Measurements from ENCODE around the gene GABBR1. TPM values are rescaled to one million over a fixed set of nuclear protein-coding genes. Genes with fewer than 3 reads are reported as not detected.

Gene GABBR1
- total RNA-seq, 1 experiment from 2014 or later, result 146 TPM

GRCh38 chr6:29610540-29610939, 22.4 kb downstream of the GABBR1 start:
- no peaks in the 10 kb centered on the region for H4K20me1 ChIP-seq (ENCODE audit: control insufficient read depth, insufficient read depth, insufficient read length)
- H3K79me2 ChIP-seq (ENCODE audit: insufficient read depth, low read length), result no peaks in the 10 kb centered on the region
- H3T11ph ChIP-seq (ENCODE audit: low read length), result no peak overlapping the region

More at GRCh38 chr6:29610540-29610939, 22.4 kb downstream of the GABBR1 start:
- H3K4me2 ChIP-seq (ENCODE audit: insufficient read depth, insufficient read length, low read length), result no peak overlapping the region
- H3K9ac ChIP-seq (ENCODE audit: extremely low read depth, insufficient read length, low read length), result no peak overlapping the region
- no peak overlapping the region for H3K18ac ChIP-seq (ENCODE audit: insufficient read length, low read depth, low read length)
- H2BK12ac ChIP-seq (ENCODE audit: insufficient read length, low read depth, low read length), result no peak overlapping the region
- H4K5ac ChIP-seq (ENCODE audit: insufficient read length, low read depth, low read length), result no peak overlapping the region
- H3K9me3 ChIP-seq (ENCODE audit: control insufficient read depth, low read depth, low read length), result no peaks in the 10 kb centered on the region
- no peaks in the 10 kb centered on the region for H3K9me3 Mint-ChIP-seq
- TF ChIP-seq, protein P1, sequence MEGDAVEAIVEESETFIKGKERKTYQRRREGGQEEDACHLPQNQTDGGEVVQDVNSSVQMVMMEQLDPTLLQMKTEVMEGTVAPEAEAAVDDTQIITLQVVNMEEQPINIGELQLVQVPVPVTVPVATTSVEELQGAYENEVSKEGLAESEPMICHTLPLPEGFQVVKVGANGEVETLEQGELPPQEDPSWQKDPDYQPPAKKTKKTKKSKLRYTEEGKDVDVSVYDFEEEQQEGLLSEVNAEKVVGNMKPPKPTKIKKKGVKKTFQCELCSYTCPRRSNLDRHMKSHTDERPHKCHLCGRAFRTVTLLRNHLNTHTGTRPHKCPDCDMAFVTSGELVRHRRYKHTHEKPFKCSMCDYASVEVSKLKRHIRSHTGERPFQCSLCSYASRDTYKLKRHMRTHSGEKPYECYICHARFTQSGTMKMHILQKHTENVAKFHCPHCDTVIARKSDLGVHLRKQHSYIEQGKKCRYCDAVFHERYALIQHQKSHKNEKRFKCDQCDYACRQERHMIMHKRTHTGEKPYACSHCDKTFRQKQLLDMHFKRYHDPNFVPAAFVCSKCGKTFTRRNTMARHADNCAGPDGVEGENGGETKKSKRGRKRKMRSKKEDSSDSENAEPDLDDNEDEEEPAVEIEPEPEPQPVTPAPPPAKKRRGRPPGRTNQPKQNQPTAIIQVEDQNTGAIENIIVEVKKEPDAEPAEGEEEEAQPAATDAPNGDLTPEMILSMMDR (conservative IDR thresholded peaks at IDR 0.05), result no peak
- H2AFZ ChIP-seq (ENCODE audit: low read length), result no peak overlapping the region
- H3K56ac ChIP-seq (ENCODE audit: insufficient read length, low read depth, low read length), result no peak overlapping the region
- no peak overlapping the region for H2BK120ac ChIP-seq (ENCODE audit: low read depth, low read length, poor library complexity, severe bottlenecking)
- H3K36me3 Mint-ChIP-seq (ENCODE audit: insufficient read depth in 1 of 3, low read depth in 3 of 3), result peaks cover 74 to 97% (median 89%) of the 10 kb centered on the region in 3 experiments; a peak in 6 of 7 replicates
- H3K27ac Mint-ChIP-seq, result 0 out of 7 replicates have a peak overlapping the region, but pooled peaks of 1 of the 3 experiments have one; percentile 5
- no peak overlapping the region for H2AK5ac ChIP-seq (ENCODE audit: insufficient read length, low read length)
- H2BK20ac ChIP-seq (ENCODE audit: low read depth, low read length, poor library complexity, severe bottlenecking), result no peak overlapping the region
- H3K27me3 Mint-ChIP-seq (ENCODE audit: low read depth), result peaks cover 2% of the 10 kb centered on the region; the same call in 1 of the 2 replicates
- H3K23ac ChIP-seq (ENCODE audit: insufficient read length, low read depth, low read length), result no peak overlapping the region
- H3K27me3 ChIP-seq (ENCODE audit: insufficient read depth, low read length), result no peaks in the 10 kb centered on the region
- H3K4me1 ChIP-seq (ENCODE audit: insufficient read depth, low read length), result no peaks in the 10 kb centered on the region
- H3K4me3 Mint-ChIP-seq, result no peak overlapping the region
- H3K14ac ChIP-seq (ENCODE audit: insufficient read depth, low read length), result no peak overlapping the region
- H3K4me1 Mint-ChIP-seq, result no peaks in the 10 kb centered on the region; a peak in 1 of 4 replicates
- no peaks in the 10 kb centered on the region for H3K23me2 ChIP-seq (ENCODE audit: insufficient read length, low read depth, low read length, poor library complexity, severe bottlenecking)
- DNase-seq, result no peak
- H2BK5ac ChIP-seq (ENCODE audit: insufficient read length, low read length), result no peak overlapping the region
- no CpG with 5 or more reads among the region's 4 CpGs for WGBS (ENCODE audit: extremely low coverage, insufficient read length, low lambda C conversion rate)
- no peak overlapping the region for H2BK15ac ChIP-seq (ENCODE audit: low read depth, low read length)
- no peak overlapping the region for H4K91ac ChIP-seq (ENCODE audit: insufficient read length, low read depth, low read length)
- no peak overlapping the region for H3K4ac ChIP-seq (ENCODE audit: low read depth, low read length)
- H3K27ac ChIP-seq (ENCODE audit: insufficient read length, low read depth, low read length), result no peak overlapping the region
- no peaks in the 10 kb centered on the region for H3K79me1 ChIP-seq (ENCODE audit: insufficient read depth, low read depth, low read length, poor library complexity, severe bottlenecking)
- no peak overlapping the region for H4K8ac ChIP-seq (replicated peaks; ENCODE audit: insufficient read length, low read depth, low read length)
